Measurements from ENCODE around the gene CAMK1G.

Gene CAMK1G

DNA sequence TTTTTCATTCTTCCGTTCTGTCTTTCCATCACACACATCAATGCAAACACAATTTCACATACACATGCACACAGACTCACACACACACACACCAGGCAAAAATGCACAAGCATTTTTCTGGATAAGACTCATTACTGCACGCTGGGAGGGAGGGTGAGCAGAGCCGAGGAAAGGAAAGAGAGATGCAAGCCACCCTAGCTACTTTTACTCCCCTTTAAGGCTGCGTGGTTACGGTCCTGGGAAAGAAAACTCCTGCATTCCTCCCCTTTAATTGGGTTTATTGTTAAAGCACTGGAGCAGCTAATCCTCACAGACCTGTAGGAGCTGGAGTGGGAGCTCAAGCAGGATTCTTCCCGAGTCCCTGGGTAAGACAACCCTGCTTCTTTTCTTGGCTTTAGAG lies at the start of gene CAMK1G:
Gene CAMK1G, plus strand, starts transcription at position 307 of the 400 bp plus-strand sequence. CDS start 11,270 bp downstream, outside the sequence.
- no peak for DNase-seq

DNA sequence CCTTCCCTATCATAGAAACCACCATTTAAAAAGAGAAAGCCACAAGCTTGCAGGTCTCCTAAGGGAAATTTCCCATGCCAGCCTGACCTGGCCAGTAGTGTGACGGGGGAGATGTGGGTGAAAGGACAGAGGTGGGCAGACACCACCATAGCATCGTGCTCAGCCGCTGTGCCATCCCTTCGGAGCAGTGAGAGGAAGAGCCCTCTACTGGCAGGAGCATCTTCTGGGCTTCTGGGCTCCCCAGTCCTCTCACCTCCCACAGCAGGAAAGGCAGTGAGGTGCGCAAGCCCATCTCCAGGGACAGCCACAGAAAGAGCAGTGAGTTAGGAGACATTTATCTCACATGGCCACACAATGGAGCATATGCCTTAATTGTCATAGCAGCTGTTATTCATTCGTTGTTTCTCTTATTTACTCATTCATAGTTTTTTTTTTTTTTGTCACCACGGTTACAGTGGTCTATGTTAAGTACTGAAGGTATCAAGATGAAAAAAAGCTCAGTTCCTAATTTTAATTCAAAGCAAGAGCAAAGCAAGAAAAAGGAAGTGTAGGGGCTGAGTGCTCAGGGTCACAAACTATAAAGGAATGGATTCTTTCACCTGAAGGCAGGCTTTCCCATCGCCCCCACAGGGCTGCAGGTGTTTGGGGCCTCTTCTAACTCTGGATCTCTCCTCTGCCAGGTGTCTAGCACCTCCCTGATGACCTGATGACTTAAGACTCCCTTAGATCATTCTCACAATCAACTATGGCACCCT lies 48.8 kb upstream of the CAMK1G start:
- DNase-seq = no peak

DNA sequence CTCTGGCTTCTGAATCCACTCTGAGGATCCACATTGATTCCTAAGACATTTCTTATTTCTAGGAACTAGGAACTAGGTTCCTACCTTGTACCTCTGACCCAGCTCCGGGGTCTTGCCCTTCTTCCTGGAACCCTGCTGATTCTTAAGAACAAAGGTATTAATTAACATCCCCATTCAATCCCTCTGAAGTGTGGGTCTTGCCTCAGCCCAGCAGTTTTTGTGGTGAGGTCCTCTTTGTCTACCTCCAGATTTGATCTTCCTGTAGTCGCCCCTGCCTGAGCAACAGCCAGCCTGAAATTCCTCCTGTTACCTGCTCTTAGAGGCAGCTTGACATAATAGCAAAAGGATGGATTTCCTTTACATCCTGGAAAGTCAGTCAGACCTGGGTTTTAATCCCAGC lies 46.7 kb upstream of the CAMK1G start:
- no peak for DNase-seq

DNA sequence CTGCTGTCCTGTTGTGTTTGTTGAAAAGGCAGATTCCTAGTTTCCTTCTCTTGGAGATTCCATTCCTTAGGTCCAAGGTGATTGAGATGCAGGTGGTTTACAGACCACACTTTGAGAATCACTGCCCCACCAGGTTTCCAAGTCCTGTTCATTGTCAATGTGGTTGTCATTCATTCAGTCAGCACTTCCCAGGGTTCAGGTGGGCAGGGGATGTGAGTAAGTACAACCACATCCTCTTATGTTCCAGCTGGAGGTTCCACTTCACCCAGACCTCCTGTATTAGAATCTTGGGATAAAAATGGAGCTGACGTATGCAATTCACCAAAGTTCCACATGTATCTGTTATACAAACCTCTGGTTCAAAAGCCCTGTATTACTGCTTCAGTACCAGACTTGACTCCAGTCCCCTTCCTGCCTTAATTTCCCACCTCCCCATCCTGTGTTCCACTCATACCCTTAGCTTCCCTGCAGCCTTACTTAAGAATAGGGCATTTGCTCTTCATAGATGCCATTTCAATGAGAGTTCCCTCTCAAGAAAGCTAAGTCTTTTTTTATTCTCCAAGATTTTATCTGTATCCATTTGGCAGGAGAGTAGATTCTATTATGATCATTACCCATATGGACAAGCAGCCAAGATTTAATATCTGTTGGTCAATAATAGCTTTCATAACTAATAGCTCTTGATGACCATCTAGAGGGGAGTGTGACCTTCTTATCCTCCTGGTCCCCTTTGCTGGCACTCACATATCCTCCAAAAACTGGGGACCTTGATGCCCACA lies 46.0 kb upstream of the CAMK1G start:
- DNase-seq = no peak

DNA sequence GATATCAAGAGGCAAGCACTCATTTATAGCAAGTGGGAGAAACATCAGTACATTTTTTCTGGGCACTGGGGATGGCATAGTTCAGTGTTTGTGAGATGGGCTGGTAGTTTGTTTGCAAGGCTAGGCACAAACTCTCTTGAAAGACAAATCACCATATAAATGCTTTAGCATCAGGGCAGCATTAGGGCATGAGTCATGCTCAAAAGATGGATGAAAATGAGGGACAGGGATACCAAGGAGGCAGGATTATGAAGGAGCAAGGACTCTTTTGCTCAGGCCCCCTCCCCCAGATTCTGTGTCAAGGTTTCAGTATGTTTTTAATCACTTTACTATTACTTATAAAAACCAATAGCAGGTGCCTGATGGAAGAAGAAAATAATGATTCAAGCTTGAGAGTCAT lies 43.9 kb upstream of the CAMK1G start:
- no peak for DNase-seq

GRCh38 chr1:209542585-209542984 lies 40.9 kb upstream of the CAMK1G start:
- no peak for DNase-seq

- DNase-seq = no peak
Measured at GRCh38 chr1:209544098-209544497, 39.4 kb upstream of the CAMK1G start.

GRCh38 chr1:209545423-209545822 lies 38.1 kb upstream of the CAMK1G start:
- no peak for DNase-seq

- DNase-seq = no peak
Measured at GRCh38 chr1:209546390-209547085, 37.0 kb upstream of the CAMK1G start.

GRCh38 chr1:209547626-209548025 lies 35.9 kb upstream of the CAMK1G start:
- no peak for DNase-seq

GRCh38 chr1:209549443-209550205 lies 33.9 kb upstream of the CAMK1G start:
- no peak for DNase-seq

- DNase-seq = no peak
Measured at GRCh38 chr1:209550519-209550918, 33.0 kb upstream of the CAMK1G start.

DNA sequence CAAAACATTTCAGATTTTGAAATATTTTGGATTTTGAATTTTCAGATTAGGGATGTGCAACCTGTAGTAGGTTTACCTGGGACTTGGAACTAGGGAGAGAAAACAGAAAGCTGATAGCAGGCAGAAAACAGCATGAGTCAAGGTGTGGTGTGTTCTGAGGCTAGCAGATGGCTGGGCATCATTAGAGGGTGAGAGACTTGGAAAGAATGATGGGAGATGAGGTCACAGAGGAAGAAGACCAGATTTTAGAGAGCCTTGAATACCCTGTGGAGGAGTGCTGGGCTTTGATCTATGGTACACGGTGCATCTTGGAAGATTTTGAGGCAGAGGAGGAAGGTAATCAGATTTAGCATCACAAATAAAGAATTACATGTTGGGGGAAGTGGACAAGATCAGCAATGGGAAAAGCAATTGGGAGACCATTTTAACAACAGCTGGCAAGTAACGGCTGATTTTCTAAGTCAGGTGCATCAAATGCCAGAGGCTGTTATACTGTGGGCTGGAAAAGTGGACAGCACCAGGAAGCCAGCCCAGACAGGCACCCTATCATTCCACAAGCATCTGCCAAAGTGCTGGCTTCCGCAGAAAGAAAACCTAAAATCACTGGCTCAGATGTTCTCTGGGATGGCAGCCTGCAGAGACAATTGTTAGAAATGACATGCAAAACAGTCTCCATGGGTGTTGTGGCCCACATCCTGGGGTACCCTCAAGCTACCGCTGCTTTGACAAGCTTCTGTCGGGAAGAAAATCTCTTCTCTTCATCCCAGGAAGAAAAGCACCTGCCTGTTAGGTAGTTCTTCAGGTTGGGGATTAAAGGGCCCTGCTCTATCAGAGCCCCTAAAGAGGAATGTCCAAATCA lies 30.9 kb upstream of the CAMK1G start:
- DNase-seq = no peak

DNA sequence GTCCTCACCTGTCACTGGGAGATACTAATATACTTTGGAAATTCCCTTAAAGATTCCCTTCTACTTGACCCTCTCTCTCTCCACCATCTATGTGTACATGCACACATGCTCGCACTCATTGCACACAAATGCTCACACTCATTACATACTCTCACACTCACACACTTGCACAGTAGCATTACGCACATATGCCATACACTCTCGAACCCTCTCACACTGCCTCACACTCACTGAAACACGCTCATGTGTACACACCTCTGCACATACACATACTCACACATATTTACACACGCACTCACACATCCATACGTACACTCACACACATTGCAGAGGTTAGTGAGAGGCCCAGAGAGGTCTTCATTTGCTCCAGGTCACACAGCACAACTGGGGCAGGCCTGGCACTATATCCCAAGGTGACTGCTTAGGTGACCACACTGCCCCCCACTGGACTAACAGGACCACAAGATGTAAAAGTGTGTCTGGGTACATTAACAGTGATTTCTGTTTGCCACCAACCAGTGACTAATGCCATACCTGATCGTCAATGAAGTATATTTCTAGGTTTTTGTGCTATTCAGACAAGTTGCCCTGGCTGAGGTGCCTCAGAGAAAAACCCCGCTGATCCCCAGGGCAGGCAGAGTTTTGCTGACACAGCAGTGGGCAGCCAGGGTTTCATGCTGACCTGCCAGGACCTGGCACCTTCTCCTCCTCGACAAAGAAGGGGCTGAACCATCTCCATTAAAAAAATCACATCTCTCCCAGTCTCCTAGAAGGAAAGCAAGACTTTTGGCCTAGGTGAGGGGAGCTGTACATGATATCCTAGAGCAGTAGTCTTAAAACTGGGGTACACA lies 28.5 kb upstream of the CAMK1G start:
- no peak for DNase-seq

DNA sequence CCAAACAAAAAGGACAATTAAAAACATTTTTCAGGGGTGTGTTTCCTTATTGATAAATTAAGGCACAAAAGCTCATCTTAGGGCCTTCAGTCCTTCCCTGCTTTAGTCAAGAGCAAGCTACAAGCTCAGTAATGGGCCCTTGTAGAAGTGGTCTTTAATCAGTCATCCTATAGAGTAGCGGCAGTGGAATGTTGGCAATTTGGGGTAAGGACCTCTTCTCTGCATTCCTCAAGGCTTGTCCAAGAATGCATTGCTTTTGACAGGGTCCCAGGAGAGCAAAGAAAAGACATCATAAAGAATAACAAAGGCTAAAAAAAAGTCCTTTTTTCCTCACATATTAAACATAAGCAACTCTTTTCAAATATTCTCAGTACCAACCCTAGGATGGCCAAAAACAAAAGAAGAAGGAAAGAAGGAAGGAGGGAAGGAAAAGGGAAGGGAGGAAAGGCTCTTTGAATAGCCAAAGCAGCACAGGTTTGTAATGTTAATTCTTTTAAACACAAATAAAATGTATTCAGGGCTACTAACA lies 27.3 kb upstream of the CAMK1G start:
- DNase-seq = no peak

DNA sequence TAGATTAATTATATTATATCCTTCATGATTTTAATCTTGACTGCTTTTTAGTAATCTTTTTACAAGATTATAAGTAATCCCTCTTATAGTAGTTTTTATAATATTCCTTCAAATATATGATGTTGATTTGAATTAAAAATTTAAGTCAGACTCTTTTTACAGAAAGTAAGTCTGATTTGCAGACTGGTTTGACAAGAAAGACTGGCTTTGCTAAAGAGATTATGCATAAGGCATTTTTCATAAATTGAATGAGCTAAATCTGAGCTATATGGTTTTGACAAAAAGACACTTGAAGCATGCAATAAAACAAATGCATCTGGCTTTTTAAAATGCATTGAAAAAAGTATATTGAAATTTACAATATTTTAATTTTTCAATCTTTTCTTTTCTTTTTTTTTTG lies 26.3 kb upstream of the CAMK1G start:
- no peak for DNase-seq

DNA sequence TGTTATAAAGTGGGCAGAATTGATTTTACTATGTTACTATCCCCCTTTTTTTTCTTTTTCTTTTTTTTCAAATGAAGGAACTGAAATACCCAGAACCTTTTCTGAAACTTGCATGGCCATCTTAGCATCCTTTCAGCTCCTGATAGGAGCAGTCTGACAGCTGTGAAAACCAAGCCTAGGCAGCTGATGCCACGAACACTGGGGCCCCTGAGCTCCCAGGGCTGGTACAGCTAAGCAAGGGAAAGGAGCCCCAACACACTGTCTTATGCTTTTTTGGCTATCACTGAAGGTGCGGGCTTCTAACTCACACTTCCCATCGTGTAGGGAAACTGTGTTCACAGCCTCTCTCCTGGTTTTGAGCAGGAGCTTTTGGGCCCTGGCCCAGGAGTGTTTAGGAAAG lies 23.0 kb upstream of the CAMK1G start:
- no peak for DNase-seq

DNA sequence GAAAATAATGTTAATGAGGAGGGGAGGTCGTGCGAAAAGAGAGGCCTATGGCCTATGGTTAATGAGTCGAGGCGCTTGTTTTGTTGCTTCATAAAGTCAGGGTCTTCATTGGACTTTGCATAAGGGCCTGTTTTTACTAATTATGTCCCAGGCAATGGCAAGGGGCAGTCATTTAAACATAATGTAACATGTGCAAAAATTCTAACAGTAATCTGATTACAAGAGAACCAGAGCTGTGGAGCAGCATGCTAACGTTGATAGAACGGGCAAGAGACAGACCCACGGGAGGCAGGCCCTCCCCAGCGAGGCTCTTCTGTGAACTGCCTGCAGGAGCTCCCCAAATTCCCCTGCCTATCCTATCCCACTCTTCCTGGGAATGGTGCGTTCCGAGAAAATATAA lies 22.6 kb upstream of the CAMK1G start:
- no peak for DNase-seq

- DNase-seq = no peak
Measured at GRCh38 chr1:209561532-209561931, 22.0 kb upstream of the CAMK1G start.

GRCh38 chr1:209564849-209565248 lies 18.7 kb upstream of the CAMK1G start:
- DNase-seq = no peak

All from CD4-positive, alpha-beta T cell treated with Interleukin-17A for 4 hours (primary cell).